Activated CD8-positive, alpha-beta memory T cell treated with anti-CD3 and anti-CD28 coated beads, Interleukin-2, amount 50 U/mL, for 24 hours (primary cell): ENCODE data around the gene TCEANC2.
"Not testable (repeated sequence)": the region's sequence is repeated elsewhere in the genome, so short reads cannot be mapped to it uniquely, and the experiment has no call there.

ENCODE experiments used
- DNase-seq: peaks from one replicate; pipeline ENCODE4 v3.0.0-alpha.2; 2020; ENCODE audit errors: extremely low read depth

TCEANC2 gene

GRCh38 chr1:54052934-54053744, at the start of gene TCEANC2, which contains the start of gene TMEM59:
TCEANC2 (plus strand) TSS chr1:54053608; CDS start chr1:54054423, 815 bp downstream.
TMEM59 (minus strand) TSS chr1:54053204; CDS start chr1:54053188, 16 bp downstream.
- peak; percentile 94 for DNase-seq

GRCh38 chr1:54003750-54004480, 49.5 kb upstream of the TCEANC2 start:
- not testable (repeated sequence) for DNase-seq

- DNase-seq, result no peak
Measured at GRCh38 chr1:54004481-54005049, 48.8 kb upstream of the TCEANC2 start.

GRCh38 chr1:54006508-54006907, 46.9 kb upstream of the TCEANC2 start:
- DNase-seq, result no peak

GRCh38 chr1:54007613-54008012, 45.8 kb upstream of the TCEANC2 start:
- DNase-seq, result no peak

DNA sequence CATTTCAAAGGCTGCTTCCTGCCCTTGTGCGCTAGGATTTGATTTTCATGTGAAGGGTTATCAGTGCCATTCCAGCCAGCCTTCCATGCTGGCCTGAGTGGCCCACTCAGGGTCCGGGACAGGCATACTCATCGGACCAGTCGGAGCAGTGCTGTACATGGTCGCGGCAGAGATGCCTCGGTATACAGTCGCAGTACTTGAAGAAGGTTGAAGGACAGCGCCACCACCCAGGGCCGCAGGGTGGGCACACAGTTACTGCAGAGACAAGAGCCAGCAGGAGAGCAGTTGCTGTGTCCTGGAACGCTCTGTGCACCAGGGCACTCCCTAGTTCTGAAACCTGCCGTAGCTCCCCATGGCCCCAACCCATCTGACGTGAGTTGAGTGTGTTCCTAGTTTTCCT, 44.5 kb upstream of the TCEANC2 start:
- no peak for DNase-seq

DNA sequence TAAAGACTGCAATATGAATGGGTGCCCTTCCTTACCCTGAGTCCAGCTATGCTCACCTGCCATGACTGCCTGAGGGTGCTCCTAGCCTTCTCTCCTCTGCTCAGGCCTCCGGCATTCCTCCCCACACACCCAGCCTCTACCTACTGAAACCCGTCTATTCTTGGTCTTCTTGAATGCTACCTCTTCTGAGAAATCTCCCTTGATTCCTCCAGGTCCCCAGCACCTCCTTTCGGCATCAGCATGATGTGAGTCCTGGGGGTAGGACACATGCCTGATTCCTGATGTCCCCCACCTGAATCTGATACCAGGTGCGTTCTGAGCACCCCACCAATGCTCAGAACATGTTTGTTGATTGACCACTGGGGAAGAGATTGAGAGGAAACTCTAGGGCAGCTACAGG, 44.0 kb upstream of the TCEANC2 start:
- no peak for DNase-seq

- no peak for DNase-seq
Measured at GRCh38 chr1:54010415-54011117, 42.8 kb upstream of the TCEANC2 start.

GRCh38 chr1:54011316-54012007, 41.9 kb upstream of the TCEANC2 start:
- no peak for DNase-seq

DNA sequence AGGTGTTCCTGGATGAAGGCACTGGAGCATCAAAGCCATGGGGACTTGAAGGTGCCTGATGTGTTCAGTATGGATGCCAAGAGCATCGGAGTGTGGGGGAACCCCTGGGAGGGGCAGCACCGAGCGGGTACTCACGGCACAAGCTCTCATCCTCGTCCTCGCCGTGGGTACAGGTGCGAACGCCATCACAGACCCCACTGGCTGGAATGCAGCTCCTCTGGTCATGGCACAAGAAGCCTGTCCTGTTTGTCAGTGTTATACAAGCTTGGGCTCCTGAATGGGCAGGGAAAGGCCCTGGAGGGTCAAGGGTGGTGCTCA, 41.4 kb upstream of the TCEANC2 start:
- no peak for DNase-seq

GRCh38 chr1:54012863-54013262, 40.5 kb upstream of the TCEANC2 start:
- DNase-seq, result no peak

DNA sequence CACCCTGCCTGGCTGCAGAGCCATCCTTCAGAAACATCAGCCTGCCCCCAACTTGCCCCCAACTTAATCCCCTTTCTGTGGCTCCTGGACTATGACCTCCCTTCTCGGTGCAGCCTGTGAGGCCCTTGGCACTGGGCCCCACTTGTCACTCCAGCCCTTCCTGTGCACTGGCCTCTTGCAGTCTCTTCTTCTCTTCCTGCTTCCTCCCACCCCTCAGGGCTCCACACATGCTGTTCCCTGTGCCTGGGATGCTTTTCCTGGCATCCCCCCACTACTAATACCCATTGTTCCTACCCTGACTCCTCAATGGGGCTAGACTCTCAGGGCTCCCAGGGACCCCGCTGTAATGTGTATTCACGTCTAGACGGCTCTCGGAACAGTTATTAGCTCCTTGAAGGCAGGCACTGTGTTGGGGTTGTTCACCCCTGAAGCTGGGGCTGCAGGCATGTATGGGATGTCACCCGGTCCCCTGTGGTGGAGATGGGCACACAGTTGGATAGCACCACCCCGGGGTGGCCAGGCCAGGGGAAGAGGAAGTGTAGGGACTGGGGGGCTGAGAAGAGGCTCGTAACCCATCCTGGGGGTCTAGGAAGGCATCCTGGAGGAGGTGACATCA, 39.9 kb upstream of the TCEANC2 start:
- no peak for DNase-seq

GRCh38 chr1:54014009-54014629, 39.3 kb upstream of the TCEANC2 start:
- no peak for DNase-seq

DNA sequence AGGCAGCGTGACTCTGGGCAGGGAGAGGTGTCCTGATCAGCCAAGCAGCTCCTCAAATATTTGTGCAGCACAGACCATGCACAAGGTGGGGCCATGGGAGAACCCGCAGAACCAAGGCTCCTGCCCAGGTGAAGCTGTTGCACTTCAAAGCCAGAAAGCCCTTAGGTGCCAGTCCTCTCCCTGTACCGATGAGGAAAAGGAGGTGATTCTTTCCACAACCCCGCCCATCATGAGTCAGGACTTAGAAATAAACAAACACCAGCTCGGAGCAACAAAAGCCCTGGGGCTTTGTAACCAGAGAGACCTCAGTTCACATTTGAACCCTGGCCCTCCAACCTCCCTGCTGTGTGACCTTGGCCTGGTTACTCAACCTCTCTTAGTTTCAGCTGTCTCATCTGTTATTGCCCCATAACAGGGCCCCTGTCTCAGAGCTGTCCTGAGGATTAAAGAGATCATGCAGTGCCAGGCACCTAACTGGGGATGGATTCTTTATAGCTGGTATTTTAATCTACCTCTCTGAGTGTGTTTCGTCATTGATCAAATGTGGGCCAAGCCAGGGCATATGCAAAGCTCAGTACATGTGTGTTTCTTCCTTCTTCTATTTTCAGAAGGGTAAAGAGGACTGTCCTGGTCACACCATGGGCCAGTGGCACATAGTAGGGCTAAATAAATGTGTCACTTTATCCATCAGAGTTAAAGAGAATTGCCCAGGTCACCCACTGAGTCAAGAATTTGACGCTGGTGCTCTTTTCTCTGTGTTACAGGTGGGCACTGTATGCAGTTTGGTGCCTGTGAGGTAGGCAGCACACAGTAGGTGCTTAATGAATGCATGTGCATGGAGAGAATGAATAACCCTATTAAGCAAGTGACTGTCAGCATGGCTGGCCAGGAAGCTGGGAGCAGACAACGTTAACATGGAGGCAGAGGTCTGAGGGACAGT, 36.8 kb upstream of the TCEANC2 start:
- DNase-seq, result no peak

DNA sequence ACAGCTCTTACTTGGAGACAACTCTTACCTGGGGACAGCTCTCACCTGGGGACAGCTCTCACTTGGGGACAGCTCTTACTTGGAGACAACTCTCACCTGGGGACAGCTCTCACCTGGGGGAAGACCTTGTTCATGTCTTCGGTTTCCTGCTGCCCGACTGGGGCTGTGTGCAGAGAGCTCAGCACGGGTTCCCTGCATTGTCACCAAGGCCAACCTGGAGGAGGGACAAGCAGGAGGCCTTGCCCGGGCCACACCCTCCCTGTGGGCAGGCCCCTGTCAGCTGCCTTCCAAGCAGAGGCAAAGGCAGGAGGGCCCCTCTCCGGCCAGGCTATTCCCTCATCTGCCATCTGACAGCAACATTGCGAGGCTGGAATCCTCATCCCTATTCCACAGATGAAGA, 35.4 kb upstream of the TCEANC2 start, which contains the start of gene LDLRAD1:
TSS of gene LDLRAD1 (minus strand) at position 208 of the 400 bp plus-strand sequence. CDS start at position 134, 74 bp downstream.
- no peak for DNase-seq

DNA sequence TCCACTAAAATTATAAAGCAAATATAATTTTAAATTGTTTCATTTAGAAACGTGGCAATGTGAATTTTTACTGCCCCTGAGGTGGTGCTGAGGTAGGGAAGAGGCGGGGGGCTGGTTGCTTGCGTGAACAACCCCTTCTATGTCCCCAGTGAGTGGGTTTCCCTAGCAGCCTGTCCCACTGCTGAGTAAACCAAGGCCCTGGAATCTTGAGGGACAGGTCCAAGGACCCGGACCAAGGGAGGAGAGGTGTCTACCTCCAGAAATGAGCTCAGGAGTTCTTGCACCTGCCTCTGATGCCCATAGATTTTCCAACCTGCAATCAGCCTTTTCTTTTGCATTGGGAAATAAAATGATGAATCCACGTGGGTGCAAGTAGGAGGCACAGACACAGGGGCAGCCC, 34.8 kb upstream of the TCEANC2 start:
- DNase-seq, result no peak

- not testable (repeated sequence) for DNase-seq
Measured at GRCh38 chr1:54019562-54020176, 33.7 kb upstream of the TCEANC2 start.

DNA sequence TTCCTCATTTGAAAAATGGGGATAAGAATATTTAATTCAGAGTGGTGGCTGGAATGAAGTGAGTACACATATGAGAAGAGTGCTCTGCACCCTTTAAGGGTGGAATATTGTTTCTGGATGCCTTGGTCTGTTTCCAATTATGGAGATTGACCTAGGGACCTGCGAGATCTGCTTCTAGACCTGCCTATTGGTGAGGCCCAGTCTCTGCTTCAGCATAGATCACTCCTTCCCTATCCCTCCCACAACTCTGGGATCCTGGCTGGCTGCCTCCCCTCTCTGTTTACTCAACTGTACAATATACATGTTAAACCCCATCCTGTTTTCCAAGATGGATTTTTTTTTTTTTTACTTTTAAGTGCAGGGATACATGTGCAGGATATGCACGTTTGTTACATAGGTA, 29.1 kb upstream of the TCEANC2 start:
- DNase-seq, result no peak

DNA sequence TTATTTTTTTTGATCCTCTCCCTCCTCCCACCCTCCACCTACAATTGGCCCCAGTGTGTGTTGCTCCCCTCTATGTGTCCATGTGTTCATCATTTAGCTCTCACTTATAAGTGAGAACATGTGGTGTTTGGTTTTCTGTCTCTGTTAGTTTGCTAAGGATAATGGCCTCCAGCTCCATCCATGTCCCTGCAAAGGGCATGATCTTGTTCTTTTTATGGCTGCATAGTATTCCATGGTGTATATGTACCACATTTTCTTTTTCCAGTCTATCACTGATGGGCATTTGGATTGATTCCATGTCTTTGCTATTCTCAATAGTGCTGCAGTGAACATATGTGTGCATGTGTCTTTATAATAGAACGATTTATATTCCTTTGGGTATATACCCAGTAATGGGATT, 28.6 kb upstream of the TCEANC2 start:
- not testable (repeated sequence) for DNase-seq
